ENCODE data around the gene SERTAD3.
A peak's percentile ranks its signal among the peaks of the same experiment; 100 is the strongest.
"Not testable (repeated sequence)": the region's sequence is repeated elsewhere in the genome, so short reads cannot be mapped to it uniquely, and the experiment has no call there.

SERTAD3 gene

GRCh38 chr19:40411125-40411842, 32.9 kb downstream of the SERTAD3 start:
- DNase-seq (ENCODE audit: low spot score) = no peak

DNA sequence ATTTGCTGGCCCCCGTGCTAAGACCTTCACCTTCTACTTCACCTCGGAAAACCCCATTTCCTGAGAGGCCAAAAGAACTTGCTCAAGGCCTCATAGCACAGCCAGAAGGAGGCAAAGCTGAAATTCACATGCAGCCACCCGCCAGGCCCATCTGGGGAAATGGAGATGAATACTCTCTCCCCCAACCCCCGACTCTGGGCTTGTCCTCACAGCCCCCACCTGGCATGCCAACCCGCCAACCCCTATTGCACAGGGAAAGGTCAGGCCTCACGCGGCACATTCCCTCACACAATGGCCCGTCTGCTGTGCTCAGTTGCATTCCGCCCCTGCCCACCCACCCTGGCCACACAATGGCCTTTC, 34.1 kb downstream of the SERTAD3 start:
- no peak for DNase-seq (ENCODE audit: low spot score)

DNA sequence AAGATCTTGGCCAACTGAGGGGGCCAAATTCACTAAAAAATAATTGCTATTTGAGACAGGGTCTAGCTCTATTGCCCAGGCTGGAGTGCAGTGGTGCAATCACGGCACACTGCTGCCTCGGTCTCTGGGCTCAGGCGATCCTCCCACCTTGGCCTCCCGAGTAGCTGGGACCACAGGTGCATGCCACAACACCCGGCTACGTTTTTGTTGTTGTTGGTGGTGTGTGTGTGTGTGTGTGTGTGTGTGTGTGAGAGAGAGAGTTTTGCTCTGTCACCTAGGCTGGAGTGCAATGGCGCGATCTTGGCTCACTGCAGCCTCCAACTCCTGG, 35.6 kb downstream of the SERTAD3 start:
- DNase-seq (ENCODE audit: low spot score) = not testable (repeated sequence)

GRCh38 chr19:40407714-40408597, 36.2 kb downstream of the SERTAD3 start:
- no peak for DNase-seq (ENCODE audit: low spot score)

DNA sequence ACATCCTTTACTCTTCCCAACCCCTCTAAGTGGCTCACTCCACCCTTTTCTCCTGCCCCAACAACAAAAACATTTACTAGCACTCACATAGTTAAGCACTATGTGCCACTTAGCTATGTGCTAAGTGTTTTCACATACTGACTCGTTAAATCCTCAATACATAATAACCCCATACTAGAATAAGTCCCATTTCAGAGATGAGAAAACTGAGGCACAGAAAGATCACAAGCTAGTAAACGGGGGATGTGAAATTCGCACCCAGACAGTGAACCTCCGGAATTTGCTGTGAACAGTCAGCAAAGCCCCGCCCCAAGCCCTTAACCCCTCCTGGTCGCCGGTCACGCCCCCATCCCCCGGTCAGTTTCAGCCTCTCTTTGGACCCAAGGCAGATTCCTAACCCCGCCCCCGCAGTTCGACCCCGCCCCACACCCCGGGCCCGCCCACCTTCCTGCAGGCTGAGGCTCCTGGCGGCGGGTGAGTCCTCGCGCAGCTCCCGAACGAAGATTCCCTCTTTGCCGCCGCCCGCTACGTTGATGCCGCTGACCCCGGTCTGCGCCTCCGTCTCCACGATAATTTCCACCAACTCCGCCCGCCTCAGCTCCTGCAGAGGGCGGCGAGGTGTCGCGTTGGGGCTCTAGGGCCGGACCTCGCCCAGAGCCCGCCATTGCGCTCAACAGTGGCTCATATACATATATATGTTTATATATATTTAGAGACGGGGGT, 40.7 kb downstream of the SERTAD3 start:
- DNase-seq (ENCODE audit: low spot score) = peak; percentile 70

DNA sequence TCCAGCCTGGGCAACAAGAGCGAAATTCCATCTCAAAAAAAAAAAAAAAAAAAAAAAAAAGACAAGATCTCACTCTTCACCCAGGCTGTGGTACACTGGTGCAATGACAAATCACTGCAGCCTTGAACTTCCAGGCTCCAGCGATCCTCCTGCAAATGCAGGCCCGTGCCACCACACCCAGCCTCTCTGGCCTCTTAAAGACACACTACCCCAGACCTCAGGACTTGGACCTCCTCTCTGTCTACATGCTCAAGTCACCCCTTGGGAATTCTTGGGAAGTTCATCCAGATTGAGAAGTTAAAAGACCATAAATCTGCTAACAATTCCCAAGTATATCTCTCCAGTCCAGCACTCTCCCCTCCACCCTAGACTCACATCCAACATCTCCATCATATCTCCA, 43.6 kb downstream of the SERTAD3 start:
- DNase-seq (ENCODE audit: low spot score) = no peak

DNA sequence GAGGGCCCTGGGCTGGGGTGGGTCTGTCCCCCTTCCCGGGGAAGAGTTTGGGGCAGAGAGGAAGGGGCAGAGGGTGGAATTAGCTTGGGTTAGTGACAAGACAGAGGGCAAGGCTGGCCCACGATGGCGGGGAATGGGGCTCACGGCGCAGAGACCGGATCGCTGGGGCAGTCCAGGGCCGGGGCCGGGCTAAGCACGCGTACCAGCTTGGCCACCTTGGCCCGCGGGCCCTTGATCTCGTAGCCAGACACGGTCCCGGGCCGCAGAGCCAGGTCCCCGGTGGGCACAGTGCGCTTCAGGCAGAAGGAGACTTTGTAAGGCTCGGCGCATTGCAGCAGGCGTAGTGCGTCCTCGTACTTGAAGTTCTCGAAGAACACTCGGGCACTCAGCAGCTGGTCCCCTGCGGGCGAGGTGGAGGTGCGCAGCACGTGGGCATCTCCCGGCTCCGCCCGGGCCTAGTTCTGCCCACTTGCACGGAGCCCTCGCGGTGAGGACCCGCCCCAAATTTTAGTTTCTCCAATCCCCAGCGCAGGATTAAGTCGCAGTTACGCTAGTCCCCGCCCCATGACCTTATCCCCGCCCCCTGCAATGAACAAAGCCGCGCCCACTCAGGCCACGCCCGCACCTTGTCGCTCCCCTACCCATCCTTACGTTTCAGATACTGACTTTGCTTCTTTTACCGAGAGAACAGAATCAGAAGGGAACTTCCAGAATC, 45.6 kb downstream of the SERTAD3 start:
- peak; percentile 21 for DNase-seq (ENCODE audit: low spot score)

DNA sequence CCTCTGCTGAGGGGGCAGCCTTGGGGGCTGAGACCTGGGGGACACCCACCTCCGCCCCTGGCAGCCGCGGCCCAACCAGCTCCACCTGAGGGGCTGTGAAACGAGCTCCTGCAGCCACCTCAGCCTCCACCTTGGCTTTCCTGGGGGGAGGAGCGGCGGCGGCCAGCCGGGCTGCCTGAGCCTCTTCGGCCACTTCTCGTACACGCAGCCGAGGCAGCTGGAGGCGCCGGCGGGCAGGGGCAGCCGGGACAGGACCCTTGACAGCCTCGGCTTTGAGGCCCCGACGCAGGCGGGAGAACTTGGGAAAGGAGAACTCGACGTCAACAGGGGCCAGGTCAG, 46.6 kb downstream of the SERTAD3 start:
- DNase-seq (ENCODE audit: low spot score) = no peak

DNA sequence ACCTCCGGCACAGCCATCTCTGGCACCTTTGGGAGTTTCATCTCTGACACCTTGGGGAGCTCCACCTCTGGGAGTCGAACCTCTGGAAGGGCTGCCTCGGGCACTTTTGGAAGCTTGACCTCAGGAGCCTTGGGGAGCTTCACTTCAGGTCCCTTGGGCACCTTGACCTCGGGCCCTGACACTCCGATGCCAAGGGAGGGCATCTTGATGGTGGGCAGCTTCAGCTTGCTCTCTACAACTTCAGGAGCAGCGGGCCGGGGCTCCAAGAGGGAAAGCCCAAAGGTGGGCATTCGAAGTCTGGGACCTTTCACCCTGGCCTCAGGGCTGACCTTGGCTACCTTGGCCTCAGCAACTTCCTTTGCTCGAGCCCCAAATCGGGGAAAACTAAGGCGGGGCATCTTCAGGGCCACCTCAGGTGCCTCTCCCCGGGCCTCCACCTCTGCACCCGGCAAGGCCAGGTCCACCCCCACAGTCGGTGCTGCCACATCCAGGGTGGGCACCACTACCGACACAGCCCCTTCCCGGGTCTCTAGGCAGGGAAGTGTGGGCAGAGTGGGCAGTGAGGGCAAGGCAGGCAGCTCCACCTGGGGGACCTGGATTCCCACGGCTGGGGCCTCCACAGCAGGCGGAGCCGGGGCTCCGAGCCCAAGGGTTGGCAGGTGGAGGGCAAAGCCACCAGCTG, 47.1 kb downstream of the SERTAD3 start:
- no peak for DNase-seq (ENCODE audit: low spot score)

DNA sequence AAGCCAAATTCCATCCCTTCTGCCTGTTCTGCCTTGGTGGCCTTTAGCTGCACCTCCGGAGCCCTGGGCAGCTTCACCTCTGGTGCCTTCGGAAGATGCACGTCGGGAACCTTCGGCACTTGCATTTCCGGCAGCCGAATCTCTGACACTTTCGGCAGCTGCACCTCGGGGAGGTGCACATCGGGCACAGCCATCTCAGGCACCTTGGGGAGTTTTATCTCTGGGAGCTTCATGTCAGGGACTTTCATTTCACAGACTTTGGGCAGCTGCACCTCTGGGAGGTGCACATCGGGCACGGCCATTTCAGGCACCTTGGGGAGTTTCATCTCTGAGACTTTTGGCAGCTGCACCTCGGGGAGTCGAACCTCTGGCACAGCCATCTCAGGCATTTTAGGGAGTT, 48.2 kb downstream of the SERTAD3 start:
- no peak for DNase-seq (ENCODE audit: low spot score)

GRCh38 chr19:40394816-40395210, 49.3 kb downstream of the SERTAD3 start:
- no peak for DNase-seq (ENCODE audit: low spot score)

DNA sequence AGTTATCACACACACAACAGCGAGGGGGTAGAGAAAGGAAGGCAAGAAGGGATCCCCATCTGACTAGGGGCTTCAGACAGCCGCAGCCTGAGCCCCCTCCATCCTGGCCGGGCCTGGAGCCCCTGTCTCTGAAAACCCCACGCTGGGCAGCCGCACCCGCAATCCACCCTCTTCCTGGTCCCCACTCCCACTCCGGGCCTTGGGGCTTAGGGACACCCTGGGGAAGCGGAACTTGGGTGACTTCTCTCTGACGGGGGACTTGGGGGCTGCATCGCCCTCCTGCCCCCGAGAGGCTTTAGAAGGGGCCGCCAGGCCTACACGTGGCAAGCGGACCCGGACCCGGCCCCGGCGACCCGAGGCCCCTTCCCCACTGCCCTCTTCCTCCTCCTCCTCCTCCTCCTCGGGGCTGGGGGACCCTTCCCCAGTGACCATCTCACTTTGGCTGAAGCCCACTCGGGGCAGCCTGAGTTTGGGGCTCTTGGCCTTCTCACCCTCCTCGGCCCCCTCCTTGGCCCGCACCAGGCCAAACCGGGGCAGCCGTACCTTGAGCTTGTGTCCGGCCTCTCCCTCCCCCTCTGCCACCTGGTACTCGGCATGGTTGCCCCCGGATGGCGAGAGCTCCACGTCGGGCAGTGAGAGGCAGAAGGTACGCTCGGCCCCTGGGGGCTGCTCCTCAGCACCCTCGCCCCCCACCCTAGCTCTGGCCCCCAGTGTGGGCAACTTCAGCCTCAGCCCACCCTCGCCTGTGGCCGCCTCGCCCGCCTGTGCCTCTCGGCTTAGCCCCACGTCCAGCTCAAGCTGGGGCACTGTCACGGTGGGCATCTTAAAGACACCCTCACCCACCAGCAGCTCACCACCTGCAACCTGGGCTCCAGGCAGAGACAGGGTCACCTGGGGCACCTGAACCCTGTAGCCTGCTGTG, 50.0 kb downstream of the SERTAD3 start:
- no peak for DNase-seq (ENCODE audit: low spot score)

- DNase-seq (ENCODE audit: low spot score) = no peak
Measured at GRCh38 chr19:40392894-40393517, 51.1 kb downstream of the SERTAD3 start.

DNA sequence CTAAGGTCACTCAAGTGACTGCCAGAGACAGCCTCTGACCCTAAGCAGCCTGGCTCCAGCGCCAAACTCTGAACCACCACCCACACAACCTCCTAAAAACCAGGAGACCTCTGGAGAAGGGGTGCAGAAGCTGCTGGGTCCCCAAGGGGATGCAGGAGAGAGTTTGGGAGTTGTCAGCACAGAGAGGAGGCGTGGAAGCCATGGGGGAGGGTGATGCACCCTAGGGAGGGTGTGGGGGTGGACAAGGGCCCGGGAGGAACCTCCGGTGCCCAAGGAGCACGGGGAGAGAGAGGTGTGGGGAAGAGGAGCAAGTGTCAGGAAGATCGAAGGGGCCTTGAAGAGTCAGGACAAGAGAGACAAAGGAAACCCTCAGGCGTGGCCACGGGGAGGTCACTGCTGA, 52.0 kb downstream of the SERTAD3 start:
- no peak for DNase-seq (ENCODE audit: low spot score)

Measured in cerebellar cortex (tissue), 1 donor.